ENCODE measurements around the gene IGFL4. TPM values are rescaled to one million over a fixed set of nuclear protein-coding genes. Genes with fewer than 3 reads are reported as not detected.
"Not testable (repeated sequence)": the region's sequence is repeated elsewhere in the genome, so short reads cannot be mapped to it uniquely, and the experiment has no call there.

Gene IGFL4
- polyA plus RNA-seq, result under 1 TPM in 1 of 3 donors, not detected in 2; 0.02 TPM

DNA sequence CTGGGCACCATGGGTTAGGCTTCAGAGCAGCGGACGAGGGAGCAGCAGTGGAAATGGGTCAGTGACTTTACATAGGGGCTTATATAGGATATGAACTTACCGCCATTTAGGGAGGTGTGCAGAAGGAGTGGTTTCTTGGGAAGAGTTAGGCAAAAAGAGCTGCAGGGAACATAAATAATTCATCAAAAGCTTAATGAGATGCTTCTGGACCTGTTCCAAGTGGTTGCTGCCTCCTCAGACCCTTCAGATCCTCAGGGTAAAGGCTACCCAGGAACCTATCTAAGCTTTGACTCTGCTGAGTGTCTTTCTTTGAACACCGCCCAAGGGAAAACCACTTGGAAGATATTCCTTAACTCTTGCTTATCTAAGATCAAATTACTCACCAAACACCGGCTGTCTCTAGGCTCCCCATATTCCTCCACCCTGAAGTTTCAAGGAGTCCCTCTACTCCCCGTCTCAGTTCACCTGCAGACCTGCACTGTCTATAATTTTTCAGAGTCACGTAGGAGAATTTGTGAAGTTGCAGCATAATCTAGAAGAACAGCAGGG is at the start of gene IGFL4:
Gene IGFL4 (minus strand): TSS at position 51 of the 549 bp plus-strand sequence. CDS start 40 bp downstream, at position 11.
- whole genome bisulfite sequencing, 3 donors, result 51 to 57% (median 52%) methylated on average over 7 of the region's 7 CpGs
- no peak within 1 kb of the TSS for H3K27ac ChIP-seq (ENCODE audit: low read depth, low read length)

DNA sequence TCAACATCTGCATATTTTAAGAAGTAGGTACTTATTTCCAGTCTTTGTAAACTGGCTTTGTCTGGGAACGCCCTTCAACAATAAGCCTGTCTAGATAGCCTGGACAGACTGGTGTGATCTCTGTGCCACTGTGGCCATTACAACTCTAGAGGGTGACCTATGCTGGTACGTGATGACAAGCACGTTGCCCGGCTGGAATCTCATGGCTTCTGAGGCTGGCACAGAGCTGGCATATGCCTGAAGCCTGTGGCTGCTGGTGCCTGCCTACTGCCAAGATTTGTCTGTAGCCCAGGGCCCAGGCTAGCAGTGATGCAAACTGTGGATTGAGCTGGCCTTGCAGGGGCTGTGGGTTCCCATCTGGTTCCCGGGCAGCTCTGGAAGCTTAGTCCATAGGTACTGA is 49.6 kb upstream of the IGFL4 start:
- 90 to 97% (median 92%) methylated on average over 5 of the region's 5 CpGs for WGBS, 3 donors
- no peak overlapping the region for H3K27ac ChIP-seq (ENCODE audit: low read depth, low read length)

DNA sequence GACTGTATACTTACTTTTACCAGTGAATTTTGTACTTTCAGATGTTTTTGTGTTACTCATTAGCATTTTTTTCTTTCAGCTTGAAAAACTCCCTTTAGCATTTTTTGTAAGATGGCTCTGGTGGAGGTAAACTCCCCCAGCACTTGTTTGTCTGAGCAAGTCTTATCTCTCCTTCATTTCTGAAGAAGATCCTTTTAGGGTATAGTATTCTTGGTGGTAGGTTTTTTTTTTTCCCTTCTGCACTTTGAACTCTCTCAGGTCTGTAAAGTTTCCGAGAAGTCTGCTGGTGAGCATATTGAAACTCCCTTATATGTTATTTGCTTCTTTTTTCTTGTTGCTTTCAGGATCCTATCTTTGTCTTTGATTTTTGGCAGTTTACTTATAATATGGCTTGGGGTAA is 48.6 kb upstream of the IGFL4 start:
- no peak overlapping the region for H3K27ac ChIP-seq (ENCODE audit: low read depth, low read length)
- 85 to 95% (median 91%) methylated on average over 1 of the region's 1 CpG for WGBS, 3 donors

DNA sequence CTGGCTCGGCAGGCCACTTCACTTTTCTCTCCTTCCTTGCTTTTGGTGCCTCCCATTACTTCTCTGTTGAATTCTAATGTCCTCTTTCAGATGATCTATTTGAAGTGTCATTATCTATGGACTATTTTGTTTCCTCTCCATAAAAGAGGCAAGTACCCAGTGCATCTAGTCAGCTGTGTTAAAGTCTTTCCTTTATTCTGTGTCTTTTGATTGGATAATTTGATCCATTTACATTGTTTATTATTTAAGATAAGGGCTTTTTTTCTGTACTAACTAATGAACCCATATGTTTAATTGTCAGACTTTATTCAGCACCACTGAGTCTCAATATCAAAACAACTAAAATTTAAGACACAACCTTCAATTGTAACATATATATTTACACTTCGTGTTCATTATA is 47.3 kb upstream of the IGFL4 start:
- WGBS, 3 donors, result 86 to 92% (median 87%) methylated on average over 2 of the region's 2 CpGs
- H3K27ac ChIP-seq (ENCODE audit: low read depth, low read length), result no peak overlapping the region

DNA sequence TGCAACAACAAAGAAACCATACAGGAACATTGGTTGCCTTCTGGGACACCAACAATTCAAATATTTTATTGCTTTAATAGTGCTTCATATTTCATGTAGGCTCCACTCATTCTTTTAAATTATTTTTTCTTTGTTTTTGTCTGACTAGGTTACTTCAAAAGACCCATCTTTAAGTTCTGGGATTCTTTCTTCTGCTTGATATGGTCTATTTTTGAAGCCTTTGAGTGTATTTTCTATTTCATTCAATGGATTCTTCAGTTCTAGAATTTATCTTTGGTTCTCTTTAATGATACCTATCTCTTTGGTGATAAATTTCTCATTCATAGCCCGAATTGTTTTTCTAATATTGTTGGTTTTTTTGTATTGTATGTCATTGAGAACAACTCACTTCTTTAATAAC is 45.1 kb upstream of the IGFL4 start:
- 23 to 51% (median 36%) methylated on average over 1 of the region's 1 CpG for WGBS, 3 donors
- no peak overlapping the region for H3K27ac ChIP-seq (ENCODE audit: low read depth, low read length)

DNA sequence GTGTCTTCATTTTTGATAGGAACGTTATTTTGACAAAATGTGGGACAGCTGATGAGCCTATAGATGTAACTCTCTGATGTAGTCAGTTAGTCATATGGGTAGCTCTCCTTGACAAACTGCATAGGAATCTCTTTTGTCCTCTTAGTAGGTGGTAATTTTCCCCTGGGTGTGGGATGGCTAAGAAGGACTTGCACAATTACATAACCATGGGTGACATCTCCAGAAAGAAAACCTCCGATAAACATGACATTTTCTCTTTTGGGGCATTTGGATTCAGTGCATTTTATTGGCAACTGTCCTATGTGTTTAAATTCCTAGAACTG is 41.9 kb upstream of the IGFL4 start:
- H3K27ac ChIP-seq (ENCODE audit: low read depth, low read length), result no peak overlapping the region
- WGBS, 3 donors, result 56 to 67% (median 60%) methylated on average over 2 of the region's 2 CpGs

DNA sequence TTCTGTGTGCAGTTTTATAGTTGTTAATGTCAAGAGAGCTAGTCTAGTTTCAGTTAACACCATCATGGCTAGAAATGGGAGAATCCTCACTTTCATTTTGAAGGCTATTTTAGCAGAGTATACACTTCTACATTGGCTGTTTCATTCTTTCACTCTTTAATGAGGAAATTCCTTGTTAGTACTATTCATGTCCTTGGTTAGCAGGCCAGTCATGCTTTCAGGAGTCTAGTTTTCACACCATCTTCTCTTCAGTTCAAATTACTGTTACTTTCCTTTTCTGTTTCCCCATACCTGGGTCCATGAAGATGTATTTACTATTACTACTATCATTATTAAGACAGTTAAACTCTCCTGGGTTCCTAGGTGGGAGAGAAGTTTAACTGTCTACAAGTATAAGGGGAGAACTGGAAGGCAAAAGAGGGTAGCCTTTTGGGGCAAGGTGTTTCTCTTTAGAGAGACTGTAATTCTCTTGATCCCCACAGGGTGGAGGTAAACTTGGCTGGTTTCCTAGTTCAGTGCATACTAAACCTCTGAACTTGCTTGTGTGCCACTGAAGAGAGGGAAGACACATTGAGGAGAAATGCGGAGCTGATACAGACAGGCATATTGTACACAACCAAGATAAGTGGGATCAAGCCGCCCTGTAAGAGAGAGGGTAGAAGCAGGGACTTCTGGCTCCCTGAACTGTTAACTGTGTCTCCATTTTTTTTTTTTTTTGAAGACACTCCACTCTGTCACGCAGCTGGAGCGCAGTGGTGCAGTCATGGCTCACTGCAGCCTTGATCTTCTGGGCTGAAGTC is 41.3 kb upstream of the IGFL4 start:
- WGBS, 3 donors, result 46 to 52% (median 47%) methylated on average over 4 of the region's 4 CpGs
- no peak overlapping the region for H3K27ac ChIP-seq (ENCODE audit: low read depth, low read length)

DNA sequence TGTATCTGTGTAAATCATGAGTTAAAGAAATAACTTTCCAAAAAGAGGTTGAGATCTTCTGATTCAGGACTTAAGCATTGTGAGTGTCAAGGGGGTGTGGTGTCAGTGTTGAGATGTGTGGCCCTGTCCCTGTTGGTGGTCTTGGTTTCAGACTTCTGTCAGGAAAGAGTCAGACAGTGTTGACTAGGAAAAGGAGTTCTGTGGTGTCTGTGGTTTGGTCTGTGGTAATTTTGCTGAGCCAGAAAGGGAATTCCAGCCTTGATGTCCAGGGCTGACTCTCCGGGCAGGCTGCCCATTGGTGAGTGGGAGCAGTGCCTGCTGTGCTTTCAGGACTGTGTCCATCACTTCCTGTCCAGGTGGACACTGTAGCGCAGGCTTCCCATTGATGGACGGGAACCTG is 39.8 kb upstream of the IGFL4 start:
- 51 to 65% (median 63%) methylated on average over 3 of the region's 3 CpGs for WGBS, 3 donors
- H3K27ac ChIP-seq (ENCODE audit: low read depth, low read length), result no peak overlapping the region

DNA sequence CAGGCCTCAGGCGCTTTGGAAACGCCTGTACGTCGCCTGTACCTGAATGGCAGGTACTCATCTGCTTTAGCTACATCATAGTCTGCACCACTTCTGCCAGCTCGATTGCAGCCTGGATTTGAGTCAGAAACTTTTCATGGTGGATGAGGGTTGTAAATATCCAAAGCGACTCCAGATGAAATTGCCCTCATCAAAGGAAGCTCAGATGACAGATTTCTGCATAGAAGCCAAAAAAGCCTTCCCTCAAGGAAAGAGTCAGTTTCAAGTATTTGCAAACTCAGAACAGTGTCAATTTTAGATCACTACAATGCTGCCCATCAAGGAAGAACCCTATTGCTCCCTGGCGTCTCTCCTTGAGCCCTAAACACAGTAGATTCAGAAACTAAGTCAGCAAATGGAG is 38.8 kb upstream of the IGFL4 start:
- H3K27ac ChIP-seq (ENCODE audit: low read depth, low read length), result no peak overlapping the region
- 81 to 85% (median 82%) methylated on average over 7 of the region's 7 CpGs for WGBS, 3 donors

DNA sequence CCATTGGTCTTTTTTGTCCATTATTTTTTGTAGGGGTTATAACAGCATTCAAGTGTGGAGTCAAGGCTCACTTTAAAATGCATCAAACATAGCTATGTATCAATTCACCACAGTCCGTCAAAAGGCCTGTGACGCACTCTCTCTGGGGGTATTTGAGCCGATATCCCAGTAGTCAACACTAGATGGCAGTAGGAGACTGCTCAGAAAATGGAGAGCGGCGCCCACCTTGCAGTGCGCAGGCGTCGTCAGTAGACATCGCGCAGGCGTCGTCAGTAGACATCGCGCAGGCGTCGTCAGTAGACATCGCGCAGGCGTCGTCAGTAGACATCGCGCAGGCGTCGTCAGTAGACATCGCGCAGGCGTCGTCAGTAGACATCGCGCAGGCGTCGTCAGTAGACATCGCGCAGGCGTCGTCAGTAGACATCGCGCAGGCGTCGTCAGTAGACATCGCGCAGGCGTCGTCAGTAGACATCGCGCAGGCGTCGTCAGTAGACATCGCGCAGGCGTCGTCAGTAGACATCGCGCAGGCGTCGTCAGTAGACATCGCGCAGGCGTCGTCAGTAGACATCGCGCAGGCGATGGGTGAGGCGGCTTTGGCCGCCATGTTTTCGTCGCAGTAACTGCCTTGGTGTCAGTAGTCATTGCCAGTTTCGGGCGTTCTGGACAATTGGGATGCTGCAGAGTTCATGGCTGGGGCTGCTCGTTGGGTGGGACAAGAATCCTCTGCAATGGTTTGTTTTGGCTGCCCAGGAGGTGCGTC is 38.0 kb upstream of the IGFL4 start:
- 20 to 29% (median 28%) methylated on average over 38 to 43 of the region's 71 CpGs for WGBS, 3 donors
- not testable (repeated sequence) for H3K27ac ChIP-seq (ENCODE audit: low read depth, low read length)

DNA sequence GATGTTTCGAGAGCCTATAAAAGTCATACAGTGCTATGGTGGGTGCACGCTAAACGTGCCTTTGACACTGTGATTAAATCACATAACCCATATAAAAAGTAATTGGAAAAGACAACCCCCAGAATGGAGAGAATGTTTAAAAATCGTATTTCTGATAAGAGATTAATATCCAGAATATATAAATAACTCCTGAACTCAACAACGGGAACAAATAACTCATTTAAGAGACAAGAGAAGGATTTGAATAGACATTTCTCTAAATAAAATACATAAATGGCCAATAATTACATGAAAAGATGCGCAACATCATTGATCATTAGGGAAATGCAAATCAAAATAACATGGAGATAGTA is 37.0 kb upstream of the IGFL4 start:
- 18 to 24% (median 20%) methylated on average over 6 of the region's 6 CpGs for WGBS, 3 donors
- no peak overlapping the region for H3K27ac ChIP-seq (ENCODE audit: low read depth, low read length)

DNA sequence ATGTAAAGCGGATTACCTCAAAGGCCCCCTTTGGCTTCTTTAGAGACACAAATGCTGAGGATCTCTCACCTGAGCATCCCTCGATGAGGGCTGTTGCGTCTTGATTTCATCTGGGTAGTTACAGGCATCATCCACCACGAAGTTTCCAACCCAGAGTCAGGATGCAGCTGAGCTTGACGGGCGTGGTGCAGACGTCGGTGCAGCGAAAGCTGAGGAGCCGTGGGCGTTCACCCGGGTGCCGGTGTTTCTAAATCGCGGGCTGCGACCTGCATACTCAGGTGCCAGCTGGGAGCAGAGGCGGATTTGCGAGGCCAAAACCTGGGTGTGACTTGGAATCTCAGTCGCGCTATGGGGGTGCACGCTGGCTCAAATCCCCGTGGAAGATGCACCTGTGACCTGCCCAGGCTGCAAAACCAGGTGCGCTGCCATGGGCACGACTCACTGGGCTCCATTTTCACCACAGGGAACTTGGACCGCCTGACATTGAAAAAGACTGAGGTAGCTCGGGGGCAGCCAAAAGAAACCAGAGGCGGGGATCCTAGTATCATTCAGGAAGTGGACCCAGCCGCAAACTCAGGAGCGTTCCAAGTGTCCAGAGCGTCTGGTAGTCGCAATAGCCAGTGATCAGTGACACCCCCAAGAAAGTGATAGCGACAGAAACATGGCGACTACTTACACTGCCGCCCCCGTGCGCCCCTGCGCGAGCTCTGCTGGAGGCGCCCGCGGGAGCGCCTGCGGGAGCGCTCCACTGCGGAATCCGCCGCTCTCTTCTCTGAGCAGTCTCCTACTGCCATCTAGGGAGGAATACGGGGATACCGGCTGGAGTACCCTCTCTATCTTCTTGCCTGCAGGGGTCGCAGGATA is 36.4 kb upstream of the IGFL4 start:
- 2 to 4% (median 3%) methylated on average over 50 of the region's 50 CpGs for WGBS, 3 donors
- H3K27ac ChIP-seq (ENCODE audit: low read depth, low read length), result no peak overlapping the region

DNA sequence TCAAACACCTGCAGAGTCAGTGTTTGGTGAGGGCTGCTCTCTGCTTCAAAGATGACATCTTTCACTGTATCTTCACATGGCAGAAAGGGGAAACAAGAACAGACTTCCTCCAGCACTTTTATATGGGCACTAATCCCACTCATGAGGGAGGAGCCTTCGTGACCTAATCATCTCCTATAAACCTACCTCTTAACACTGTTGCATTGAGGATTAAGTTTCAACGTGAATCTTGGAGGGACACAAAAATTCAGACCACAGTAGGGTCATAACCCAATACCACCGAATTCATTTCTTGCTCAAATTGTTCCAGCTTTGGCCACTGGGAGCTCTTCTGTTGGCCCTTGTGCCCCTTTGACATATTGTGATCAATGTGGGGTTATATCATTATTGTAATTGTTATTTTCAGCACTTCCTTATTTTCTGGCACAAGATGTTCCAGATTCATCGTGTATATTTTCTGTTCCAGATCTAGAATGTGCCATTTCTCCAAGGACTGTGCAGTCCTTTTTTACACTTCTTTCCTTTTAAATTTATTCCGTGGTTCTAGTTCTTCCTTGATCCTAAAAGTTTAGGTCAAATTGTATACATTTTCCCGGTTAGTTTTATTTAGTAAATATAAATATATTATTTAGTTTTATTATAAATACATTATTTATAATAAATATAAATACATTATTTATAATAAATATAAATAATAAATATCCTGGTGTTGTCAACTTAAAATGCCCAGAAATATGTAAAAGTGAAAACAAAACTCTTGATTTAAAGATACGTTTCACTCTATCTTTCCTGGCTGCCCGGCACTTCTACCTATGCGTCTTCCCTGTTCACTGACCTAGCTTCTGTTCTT is 35.5 kb upstream of the IGFL4 start:
- 30 to 35% (median 33%) methylated on average over 9 of the region's 9 CpGs for WGBS, 3 donors
- H3K27ac ChIP-seq (ENCODE audit: low read depth, low read length), result no peak overlapping the region

DNA sequence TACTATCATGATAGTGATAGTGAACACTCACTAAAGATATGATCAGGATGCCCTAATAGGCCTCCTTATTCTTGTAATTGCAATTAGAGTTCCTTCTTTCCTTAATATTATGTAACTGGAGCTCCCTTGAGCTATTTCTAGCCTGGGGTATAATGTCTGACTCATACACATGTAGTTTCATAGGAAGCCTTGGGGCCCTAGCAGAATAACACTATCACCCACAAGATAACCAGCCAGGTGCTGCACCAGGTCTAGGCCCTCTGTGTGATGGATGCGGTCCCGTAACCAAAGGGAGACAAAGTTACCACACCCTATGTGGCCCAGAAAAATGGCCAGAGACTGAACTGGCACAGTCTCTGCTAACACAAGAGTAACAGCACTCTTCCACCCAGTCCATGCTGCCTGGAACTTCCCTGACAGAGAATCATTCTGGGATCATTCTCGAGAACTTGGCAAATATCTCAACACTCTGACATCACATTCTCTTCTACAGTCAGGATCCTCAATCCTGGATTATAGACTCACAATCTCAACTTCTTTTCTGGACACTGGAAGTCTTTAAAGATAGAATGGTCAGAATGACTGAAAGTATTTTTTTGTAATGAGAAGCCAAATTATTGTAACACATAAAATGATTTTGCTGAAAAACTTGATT is 32.6 kb upstream of the IGFL4 start:
- 81 to 87% (median 83%) methylated on average over 3 of the region's 3 CpGs for WGBS, 3 donors
- H3K27ac ChIP-seq (ENCODE audit: low read depth, low read length), result no peak overlapping the region

DNA sequence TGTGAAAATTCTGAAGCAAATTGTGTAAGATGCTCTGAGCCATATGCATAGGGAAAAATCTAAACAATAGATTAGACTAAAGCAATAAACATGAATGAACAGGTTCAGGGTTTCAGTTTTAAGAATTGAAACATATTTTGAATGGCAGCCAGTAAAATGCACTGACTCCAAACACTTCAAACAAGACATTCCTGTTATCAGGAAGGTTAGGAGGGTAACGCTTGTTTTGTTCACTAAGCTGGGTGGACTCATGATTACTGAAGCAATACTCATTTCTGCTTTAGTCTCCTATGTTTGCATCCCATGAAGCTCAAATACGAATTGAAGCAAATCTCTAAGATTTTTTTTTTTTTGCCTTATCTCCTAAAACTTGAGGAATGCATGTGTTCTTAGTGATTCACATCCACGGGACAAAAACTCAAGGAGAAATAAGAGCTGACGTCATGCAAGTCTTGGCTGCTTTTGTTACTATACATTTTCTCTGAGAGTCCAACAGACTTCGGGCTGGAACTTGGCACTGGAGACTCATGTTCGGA is 29.1 kb upstream of the IGFL4 start:
- no peak overlapping the region for H3K27ac ChIP-seq (ENCODE audit: low read depth, low read length)
- 34 to 50% (median 35%) methylated on average over 6 of the region's 6 CpGs for WGBS, 3 donors

DNA sequence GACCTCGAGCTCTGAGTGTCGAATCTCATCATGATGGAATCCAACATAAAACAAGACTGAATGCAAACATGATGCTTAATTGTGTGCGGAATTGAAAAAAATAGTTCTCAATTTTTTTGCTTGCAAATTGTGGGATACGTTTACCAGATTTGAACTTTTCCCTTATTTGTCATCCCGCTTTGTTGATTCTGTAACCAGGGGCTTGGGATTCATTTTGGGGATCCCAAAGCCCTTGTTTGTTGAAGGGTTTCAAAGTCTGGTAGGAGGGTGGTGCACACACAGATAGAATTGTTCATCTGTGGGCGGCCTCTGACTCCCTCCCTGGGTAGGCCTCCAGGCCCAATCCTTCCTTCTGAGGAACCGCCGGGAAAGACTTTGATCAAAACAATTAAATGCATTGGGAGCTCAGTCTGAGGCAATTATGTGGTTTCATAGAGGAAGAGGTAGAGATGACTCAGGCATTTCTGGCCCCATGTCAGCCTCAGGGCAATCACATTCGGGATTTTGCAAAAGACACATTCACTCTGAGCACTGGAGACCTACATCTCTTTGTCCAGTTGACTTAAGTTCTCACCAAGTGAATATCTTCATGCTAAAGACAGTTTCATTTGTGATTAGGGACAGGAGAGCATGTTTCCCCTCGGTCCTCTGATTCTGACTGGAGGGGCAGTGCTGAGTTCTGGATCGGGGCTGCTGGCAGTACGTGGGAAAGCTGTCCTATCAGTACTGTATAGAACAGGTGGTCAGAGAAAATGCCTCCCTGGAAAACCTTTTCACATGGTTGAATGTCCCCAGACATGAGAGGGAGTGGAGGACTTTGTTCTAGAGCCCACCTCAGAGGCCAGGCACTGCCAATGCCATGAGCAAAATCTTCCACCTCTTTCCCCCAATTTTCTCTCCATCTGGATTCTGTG is 27.8 kb upstream of the IGFL4 start:
- WGBS, 3 donors, result 63 to 67% (median 66%) methylated on average over 12 of the region's 12 CpGs
- no peak overlapping the region for H3K27ac ChIP-seq (ENCODE audit: low read depth, low read length)
